ENCODE measurements around the gene SYMPK.

DNA sequence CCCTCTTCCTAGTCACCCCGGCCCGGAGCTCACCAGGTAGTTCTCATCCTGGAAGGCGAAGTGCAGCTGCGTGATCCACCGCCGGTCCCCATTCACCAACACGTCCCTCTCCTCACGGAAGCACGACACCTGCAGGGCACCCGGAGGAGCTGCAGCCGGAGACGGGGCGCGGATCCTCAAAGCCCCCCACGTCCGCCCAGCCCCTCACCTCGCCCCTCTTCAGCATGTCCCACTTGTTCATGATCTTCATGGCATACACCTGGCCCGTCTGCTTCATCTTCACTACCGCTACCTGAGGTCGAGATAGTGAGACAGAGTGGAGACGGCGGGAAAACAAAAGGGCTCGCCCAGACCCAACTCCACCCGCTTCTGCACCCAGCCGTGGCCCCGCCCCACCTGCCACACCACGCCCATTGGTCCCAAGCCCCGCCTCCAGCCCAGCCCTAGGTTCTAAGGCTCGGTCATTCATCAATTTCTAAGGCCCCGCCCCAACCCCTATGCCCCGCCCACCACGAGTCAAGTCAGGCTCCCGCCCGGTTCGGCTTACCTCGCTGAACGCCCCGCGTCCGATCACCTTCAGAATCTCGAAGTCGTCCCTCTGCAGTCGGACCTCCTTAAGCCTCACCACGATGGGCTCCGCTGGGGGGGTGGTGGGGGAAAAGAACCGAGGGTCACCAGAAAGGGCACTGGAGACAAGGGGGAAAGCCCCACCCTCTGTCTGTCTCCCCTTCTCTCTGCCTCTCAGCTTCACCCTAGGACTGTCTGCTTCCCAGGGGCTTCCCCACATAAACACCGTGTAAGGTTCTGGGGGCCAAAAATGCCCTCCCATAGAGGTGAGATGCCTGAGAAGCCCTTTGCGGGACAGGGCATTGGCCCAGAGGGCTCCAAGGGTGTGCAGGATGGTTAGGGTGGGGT is 83.5 kb downstream of the SYMPK start:
- TF ChIP-seq ISL1 (CRISPR knock-in tag; IDR thresholded peaks at IDR 0.05) = no peak
- no peak for TF ChIP-seq OSR1 (CRISPR knock-in tag; IDR thresholded peaks at IDR 0.05)
- no peak for TF ChIP-seq RARB (CRISPR knock-in tag; IDR thresholded peaks at IDR 0.05)
- no peak for TF ChIP-seq SNAI2 (CRISPR knock-in tag; IDR thresholded peaks at IDR 0.05)
- TF ChIP-seq, protein P1, sequence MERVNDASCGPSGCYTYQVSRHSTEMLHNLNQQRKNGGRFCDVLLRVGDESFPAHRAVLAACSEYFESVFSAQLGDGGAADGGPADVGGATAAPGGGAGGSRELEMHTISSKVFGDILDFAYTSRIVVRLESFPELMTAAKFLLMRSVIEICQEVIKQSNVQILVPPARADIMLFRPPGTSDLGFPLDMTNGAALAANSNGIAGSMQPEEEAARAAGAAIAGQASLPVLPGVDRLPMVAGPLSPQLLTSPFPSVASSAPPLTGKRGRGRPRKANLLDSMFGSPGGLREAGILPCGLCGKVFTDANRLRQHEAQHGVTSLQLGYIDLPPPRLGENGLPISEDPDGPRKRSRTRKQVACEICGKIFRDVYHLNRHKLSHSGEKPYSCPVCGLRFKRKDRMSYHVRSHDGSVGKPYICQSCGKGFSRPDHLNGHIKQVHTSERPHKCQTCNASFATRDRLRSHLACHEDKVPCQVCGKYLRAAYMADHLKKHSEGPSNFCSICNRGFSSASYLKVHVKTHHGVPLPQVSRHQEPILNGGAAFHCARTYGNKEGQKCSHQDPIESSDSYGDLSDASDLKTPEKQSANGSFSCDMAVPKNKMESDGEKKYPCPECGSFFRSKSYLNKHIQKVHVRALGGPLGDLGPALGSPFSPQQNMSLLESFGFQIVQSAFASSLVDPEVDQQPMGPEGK (CRISPR knock-in tag; IDR thresholded peaks at IDR 0.05; ENCODE audit: borderline replicate concordance) = no peak
- TF ChIP-seq ESRRG (CRISPR knock-in tag; IDR thresholded peaks at IDR 0.05) = no peak
- TF ChIP-seq BACH2 (CRISPR knock-in tag; IDR thresholded peaks at IDR 0.05; ENCODE audit: borderline replicate concordance) = no peak
- TF ChIP-seq CSRNP3 (CRISPR knock-in tag; IDR thresholded peaks at IDR 0.05) = no peak
- no peak for TF ChIP-seq TCF4 (CRISPR knock-in tag; IDR thresholded peaks at IDR 0.05; ENCODE audit: borderline replicate concordance)
- TF ChIP-seq ZFP30 (CRISPR knock-in tag; IDR thresholded peaks at IDR 0.05) = no peak
